IPS-11a (cell line): ENCODE results near the gene ZNF599.
"Not testable (repeated sequence)": the region's sequence is repeated elsewhere in the genome, so short reads cannot be mapped to it uniquely, and the experiment has no call there.

Experiments
- H3K4me3 ChIP-seq: one replicate; pipeline ENCODE4 v1.5.1; 2013; ENCODE audit warnings: low read depth, low read length, control low read depth

Gene ZNF599

DNA sequence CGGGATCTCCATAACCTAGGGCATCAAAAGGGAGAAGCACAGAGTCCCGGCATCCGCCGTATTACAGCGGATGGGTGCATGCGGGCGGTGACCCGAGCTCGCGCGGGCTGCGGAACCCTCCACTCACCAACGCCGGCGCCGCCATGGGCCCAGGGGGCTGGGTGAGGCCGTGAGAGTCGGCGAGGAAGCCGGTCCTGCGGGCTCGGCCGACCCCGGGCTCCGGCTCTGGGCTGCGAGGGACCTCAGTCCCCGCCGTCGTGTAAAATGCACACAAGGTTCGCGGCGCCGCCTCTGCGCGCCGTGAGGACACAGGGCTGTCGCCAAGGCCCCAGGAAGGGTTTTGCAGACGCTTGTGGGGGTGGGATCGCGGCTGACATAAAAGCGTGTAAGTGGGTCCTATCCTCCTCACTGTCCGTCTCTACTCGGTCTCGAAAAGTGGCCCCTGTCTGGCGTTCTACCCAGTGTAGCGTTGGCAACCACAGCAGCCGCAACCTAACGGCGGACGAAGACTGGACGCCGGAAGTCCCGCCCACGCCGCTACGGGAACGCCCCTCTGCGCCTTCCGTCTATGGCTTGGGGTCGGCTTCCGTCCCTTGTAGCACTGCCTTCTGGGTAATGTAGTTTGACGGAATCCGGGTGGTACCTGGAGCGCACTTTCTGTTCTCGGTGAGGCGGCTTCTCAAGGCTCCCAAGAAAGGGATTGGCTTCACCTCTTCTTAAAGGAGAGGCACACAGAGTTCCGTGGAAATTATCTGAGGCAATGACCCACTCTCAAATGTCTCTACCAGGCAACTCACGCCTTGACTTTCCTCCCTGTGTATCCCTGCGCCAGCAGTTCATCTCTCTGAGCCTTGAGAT, at the start of gene ZNF599:
Gene ZNF599, minus strand, starts transcription at position 519 of the 858 bp plus-strand sequence. Its CDS starts 374 bp downstream, at position 145.
- H3K4me3 ChIP-seq, result peak within 1 kb of the TSS; percentile 89

DNA sequence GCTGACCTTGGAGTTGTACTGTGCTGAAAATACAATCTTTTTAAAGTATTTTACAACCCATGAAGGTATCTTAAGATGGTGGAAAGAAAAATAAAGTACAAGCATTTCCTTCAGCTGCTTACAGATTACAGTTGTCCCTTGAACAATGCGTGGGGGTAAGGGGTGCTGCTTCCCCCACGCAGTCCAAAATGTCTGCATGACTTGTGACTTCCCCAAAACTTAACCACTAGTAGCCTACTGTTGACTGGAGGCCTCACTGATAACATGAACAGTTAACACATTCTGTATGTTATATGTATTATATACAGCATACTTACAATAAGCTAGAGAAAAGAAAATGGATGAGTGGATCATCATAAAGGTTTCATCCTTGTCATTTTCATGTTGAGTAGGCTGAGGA, 45.3 kb upstream of the ZNF599 start:
- no peak overlapping the region for H3K4me3 ChIP-seq

DNA sequence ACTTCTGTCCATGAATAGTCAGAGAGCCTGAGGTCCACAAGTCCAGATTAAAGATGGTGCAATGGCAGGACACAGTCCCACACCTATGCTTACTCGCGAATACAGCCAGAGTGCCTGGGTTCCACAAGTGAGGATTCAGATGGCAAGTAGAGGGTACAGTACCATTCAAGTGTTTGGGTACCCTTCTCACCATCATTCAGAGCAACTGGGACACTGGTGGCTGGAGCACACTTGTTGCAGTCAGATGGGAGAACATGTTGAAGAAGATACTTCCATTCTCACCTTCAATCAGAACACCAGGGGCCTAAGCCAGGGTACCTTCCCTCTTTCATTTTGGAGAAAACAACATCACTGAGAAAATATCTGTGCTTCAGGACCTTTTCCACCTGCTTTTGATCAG, 43.7 kb upstream of the ZNF599 start:
- no peak overlapping the region for H3K4me3 ChIP-seq

DNA sequence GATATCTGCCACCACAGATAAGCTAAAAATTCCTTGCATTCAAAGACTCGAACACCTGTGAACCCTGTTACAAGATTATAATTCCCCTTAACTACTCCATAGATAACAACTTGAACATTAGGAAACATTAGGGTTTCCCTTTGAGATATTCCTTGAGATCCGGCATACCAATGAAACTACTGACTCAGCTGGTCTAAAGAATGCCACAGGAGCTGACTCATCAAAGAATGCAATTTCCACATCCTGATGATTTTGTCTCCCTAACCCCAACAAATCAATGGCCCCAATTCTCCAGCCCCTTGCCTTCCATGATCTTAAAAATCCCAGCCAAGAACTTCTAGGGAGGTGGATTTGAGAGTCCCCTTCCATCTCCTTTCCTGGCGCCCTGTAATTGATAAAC, 35.6 kb upstream of the ZNF599 start:
- H3K4me3 ChIP-seq, result no peak overlapping the region

DNA sequence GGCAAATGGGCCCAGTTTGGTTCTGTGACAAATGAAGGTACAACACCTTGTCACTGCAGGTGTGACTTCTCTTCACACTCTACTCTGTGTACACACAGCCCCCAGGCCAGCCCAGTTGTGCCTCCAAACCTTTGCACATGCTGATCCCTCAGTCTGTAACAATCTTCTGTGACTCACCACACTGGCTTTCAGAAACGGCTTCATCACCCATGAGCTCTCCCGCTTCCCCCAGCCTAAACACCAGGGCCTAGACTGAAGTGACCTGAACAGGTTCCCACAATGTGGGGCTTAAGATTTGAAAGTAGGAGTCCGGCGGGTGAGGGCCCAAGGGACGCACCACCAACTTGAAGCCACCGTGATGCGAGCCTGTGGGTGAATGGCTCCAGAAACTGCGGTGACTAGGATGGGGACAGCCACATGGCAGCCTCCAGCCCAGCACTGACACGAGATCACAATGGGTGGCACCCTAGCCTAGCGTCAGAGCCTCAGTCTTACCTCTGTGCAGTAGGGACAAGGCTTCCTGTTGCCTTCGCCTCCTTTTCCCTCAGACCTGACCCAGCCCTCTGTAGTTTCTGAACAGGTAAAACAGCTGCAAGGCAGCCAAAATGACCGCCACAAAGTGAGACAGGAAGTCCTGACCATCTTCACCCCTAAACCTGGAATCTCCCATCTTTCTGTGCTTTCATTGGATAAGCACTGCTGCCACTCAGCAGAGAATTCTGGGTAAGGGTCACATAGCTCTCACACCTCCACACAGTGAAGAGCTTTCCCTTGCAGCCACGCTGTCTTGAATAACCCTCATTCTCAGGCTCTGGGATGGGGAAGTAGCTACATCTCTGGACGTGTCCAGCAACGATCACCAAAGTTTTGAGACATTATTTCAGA, 34.2 kb upstream of the ZNF599 start:
- H3K4me3 ChIP-seq, result no peak overlapping the region

DNA sequence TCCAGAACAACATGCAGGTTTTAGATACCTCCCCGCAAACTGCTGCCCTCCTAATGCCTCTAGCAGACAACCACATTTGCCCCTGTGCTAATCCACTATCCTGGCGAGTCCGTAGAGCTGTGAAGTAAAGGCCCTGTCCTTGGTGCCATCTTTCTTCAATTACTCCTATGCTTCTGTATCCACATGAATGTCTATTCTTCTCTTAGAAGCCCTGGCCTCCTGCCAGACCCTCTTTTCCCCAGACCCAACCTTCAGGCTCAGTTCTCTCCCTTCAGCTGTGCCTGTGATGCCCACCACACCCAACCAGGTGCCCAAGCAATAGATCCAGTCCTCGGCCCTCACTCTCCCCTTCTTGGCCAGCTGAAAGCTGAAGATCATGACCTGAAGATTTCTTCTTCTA, 31.1 kb upstream of the ZNF599 start:
- no peak overlapping the region for H3K4me3 ChIP-seq

DNA sequence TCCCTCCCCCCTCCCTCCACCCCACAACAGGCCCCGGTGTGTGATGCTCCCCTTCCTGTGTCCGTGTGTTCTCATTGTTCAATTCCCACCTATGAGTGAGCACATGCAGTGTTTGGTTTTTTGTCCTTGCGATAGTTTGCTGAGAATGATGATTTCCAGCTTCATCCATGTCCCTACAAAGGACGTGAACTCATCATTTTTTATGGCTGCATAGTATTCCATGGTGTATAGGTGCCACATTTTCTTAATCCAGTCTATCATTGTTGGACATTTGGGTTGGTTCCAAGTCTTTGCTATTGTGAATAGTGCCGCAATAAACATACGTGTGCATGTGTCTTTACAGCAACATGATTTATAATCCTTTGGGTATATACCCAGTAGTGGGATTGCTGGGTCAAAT, 23.9 kb upstream of the ZNF599 start:
- not testable (repeated sequence) for H3K4me3 ChIP-seq

DNA sequence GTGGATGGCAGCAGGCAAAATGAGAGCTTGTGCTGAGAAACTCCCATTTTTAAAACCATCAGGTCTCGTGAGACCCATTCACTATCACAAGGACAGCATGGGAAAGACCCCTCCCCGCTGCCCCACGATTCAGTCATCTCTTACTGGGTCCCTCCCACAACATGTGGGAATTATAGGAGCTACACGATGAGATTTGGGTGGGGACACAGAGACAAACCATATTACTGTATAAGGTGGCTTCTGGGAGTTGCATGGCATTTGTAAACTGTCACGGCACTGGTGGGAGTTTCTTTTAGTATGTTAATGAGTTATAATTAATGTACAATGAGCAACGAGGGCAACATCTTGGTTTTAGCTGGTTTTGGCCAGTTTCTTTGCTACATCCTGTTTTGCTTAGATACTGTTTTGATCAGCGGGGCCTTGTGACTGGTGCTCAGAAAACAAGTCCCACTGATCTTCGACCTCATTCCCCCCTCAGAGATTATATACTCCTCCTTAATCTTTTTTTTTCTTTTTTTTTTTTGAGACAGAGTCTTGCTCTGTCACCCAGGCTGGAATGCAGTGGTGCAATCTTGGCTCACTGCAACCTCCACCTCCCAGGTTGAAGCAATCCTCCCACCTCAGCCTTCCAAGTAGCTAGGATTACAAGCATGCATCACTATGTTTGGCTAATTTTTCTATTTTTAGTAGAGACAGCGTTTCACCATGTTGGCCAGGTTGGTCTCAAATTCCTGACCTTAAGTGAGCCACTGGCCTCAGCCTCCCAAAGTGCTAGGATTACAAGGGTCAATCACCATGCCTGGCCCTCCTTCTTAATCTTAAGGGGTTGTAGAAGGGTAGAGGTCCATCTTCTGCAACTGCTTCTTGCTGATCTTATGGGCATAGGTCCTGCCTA, 21.3 kb upstream of the ZNF599 start:
- no peak overlapping the region for H3K4me3 ChIP-seq

DNA sequence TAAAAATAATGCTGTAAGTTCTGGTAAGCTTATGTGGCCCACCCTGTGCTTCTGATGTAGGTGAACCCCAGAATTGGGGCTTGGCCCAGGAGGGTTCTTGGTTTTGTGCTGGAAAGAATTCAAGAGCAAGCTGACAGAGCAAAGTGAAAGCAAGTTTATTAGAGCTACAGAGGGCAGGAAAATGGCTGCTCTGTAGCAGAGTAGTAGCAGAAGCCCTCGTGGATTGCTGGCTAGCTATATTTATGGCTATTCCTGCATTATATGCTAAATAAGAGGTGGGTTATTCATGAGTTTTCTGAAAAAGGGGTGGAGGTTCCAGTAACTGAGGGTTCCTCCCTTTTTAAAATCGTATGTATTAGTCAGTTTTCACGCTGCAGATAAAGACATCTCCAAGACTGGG, 20.6 kb upstream of the ZNF599 start:
- no peak overlapping the region for H3K4me3 ChIP-seq

DNA sequence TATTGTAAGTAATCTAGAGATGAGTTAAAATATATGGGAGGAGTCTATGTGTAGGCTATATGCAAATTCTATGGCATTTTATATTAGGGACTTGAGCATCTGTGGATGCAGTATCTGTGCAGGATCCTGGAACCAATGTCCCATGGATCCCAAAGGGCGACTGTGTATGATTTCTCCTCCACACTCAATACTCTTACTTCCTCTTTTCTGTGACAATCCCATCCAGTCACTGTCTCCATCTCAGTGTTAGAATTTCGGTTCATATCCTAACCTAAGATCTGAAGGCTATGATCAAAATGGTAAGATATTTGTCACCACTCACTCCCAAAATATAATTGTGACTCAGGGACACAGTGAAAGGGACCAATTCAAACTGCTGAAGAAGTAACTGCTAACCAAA, 15.1 kb upstream of the ZNF599 start:
- H3K4me3 ChIP-seq, result no peak overlapping the region

DNA sequence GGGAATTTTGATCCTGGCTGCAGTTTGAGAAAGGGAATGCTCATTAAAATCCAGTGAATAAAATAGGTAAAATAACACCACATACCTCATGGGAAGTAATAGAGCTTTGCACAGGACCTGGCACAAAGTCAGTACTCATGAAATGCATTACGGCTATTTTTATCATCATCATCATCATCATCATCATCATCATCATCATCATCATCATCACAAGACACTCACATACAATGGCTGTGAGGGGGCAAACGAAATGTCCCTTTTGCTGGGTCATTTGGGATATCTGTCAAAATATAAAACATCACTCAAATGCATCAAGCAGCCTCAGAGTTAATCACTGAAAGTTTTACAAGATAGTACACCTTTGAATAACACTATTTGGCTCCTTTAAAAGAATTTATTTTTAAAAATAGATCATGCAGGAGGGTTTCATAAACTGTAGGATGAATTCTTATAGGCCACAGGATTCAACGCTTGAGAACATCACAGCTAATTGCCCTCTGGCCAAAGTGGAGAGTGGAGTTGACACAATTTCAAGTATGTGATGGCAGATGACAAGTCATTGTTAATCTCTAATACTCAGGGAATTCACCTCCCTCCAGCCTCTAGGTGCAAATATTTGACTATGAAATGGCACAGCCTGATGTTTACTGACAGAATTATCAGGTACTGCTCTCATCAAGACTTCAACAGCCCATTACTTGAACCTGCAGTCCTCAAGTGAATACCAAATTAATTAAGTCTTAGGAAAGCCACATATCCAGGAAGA, 14.2 kb upstream of the ZNF599 start:
- no peak overlapping the region for H3K4me3 ChIP-seq

DNA sequence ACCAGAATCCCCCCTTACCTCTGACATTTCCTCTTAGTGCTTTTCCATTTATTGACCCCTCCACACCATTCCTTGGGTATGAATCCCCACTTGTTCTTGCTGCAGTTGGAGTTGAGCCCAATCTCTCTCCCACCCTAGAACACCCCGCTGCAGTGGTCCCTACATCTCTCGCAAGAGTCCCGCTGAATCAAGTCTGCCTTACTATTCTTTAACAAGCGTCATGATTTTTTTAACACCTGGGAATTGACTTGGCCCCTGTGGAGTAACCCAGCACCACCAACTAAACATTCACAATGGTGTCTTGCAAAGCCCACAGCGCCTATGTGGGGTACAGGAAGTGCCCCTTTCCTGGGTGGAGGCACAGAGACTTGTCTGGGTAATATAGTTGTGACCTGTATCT, 13.2 kb upstream of the ZNF599 start:
- H3K4me3 ChIP-seq, result no peak overlapping the region

DNA sequence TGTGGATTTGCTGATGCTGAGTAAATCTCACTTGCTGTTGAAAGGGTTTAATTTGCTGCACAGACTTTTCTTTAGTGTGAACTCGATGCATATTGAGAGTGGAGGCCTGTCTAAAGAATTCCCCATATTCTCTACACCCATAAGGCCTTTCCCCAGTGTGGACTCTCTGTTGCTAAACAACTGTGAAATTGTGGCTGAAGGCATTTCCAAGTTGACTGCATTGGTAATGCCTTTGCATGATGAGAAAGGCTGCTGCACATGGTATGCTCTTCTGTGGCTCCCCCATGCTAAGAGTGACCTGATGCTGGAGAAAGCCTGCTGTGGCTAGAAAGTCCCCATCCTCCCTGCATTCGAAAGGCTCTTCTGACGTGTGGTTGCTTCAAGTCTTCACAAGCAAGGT, 6.6 kb upstream of the ZNF599 start:
- no peak overlapping the region for H3K4me3 ChIP-seq

DNA sequence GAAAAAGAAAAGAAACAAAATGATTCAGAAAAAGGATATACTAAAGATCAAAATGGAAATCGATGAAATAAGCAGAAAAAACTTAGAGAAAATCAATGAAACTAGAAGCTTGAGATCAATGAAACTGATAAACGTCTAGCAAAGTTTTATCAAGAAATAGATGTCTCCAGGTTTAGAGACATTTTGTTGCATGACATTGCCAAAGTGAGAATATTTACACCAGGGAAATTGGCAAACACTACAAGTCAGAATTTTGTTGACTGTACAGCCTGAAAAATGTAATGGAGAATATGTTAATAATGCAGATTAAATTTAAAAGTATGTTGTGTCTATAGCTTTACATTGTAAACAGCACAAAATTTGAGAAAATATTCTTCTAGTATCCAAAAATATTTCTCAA, 5.3 kb upstream of the ZNF599 start:
- H3K4me3 ChIP-seq, result no peak overlapping the region

DNA sequence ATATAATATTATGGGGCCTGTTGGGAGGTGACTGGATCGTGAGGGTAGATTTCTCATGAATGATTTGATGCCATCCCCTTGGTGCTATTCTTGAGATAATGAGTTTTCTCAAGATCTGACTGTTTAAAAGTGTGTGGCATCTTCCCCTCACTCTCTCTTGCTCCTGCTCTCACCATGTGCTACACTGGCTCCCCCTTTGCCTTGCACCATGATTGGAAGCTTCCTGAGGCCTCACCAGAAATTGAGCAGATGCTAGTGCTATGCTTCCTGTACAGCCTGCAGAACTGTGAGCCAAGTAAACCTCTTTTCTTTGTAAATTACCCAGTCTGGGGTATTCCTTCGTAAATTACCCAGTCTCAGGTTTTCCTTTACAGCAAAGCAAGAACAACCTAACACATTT, 1.8 kb upstream of the ZNF599 start:
- no peak overlapping the region for H3K4me3 ChIP-seq

DNA sequence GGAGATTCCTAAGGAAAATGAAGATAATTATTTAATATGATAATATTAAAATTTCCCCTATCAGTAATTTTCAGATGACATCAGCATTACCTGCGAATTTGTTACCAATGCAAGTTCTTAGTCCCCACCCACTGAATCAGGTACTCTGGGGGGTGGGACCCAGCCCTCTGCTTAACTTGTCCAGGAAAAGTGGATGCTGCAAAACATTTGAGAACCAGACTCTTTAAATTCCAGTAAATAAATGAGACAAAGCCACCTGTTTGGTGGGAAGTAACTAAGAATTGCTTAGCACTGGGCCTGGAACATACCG, 495 bp upstream of the ZNF599 start:
- H3K4me3 ChIP-seq, result peak overlapping the region; percentile 27

DNA sequence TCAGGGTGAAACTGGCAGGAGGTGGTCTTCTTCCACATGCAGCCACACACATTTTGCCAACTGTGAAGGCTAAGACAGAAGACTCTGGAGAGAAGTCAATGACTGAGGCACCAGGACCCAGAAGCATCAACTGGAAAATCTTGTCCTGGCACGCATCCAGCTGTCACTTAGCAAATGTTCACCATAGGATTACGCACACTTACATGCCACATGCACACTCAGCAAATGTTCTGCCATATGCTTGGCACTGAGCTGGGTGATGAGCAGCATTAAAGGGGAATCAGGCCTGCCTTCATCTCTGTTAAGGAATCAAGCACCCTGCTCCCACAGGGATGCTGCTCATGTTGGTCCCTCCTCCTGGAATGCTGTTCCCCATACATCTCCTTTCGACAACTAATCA, 5.1 kb downstream of the ZNF599 start:
- H3K4me3 ChIP-seq, result no peak overlapping the region

DNA sequence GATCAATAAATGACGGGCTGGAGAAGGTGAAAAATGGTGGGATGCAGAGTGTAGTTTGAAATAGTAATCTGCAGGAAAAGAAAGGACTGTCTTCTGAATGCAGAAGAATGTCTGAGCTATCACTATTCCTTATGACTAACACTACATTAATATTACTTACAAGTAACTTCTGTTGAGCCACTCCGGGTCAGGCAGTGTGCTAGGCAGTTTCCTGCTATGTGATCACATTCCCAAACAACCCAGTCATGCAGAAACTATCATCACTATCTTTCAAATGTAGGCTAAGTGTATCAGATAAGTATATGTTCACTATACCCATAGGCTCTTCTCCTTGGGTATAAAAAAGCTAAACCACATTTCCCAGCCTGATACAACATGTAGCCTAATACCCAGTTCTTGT, 6.6 kb downstream of the ZNF599 start:
- H3K4me3 ChIP-seq, result no peak overlapping the region

DNA sequence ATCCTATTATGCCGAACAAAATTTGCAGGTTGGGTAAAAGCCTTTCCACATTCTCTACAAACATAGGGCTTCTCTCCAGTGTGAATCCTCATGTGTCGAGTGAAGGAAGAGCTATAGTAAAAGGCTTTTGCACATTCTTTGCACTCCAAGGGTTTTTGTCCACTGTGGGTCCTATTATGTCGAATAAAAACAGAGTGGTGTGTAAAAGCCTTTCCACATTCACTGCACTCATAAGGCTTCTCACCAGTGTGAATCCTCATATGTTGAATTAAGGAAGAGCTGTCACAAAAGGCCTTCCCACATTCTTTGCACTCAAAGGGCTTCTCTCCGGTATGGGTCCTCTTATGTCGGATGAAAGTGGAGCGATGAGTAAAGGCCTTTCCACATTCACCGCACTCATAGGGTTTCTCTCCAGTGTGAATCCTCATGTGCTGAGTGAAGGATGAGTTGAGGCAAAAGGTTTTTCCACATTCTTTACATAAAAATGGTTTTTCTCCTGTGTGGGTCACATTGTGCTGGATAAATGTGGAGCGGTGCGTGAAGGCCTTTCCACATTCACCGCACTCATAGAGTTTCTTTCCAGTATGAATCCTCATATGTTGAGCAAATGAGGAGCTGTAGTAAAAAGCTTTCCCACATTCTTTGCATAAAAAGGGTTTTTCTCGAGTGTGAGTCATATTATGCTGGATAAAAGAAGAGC, 13.6 kb downstream of the ZNF599 start:
- no peak overlapping the region for H3K4me3 ChIP-seq

DNA sequence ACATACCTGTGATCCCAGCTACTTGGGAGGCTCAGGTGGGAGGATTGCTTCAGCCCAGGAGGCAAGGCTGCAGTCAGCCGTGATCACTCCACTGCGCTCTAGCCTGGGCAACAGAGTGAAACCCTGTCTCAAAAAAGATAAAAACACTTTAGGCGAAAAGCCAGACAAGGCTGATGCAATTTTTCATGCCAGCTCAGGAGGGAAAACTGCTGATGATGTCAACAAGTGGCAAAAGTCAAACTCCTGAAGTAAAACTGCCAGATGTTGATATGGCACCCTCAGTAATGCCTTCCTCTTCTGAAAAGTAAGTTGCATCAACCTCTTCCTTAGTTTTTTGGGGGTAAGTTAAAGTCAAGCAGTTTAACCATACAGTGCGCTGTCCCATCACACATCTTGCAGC, 15.6 kb downstream of the ZNF599 start:
- no peak overlapping the region for H3K4me3 ChIP-seq
